Mammary epithelial cell (primary cell): ENCODE data around the gene SFMBT2.

ENCODE experiments used
- CTCF ChIP-seq, 2 donors: IDR thresholded peaks in 1 of 2; conservative IDR thresholded peaks in 1 of 2; 2 replicates each; pipeline ENCODE4 v1.5.1; 2011 to 2012; ENCODE audit warnings: inconsistent platforms in 2 of 2, low read length in 2 of 2, mild to moderate bottlenecking in 2 of 2, control low read depth in 1 of 2, low read depth in 1 of 2; ENCODE audit not compliant: insufficient read depth in 1 of 2; ENCODE audit errors: extremely low read depth in 1 of 2
- EZH2 ChIP-seq: IDR thresholded peaks from 2 replicates; pipeline ENCODE4 v1.6.1; 2012; ENCODE audit warnings: low read length, inconsistent platforms, borderline replicate concordance

GRCh38 chr10:7185367-7185690, 225.5 kb downstream of the SFMBT2 start:
- TF ChIP-seq CTCF (conservative IDR thresholded peaks at IDR 0.05 in 1 of 2, IDR thresholded peaks at IDR 0.05 in 1 of 2; ENCODE audit: extremely low read depth in 1 of 2, insufficient read depth in 1 of 2, low read depth in 1 of 2, low read length in 2 of 2) (no peak), EZH2 (no peak)
